Astrocyte of the cerebellum (primary cell): ENCODE results near the gene MYO1D.

Experiments
- DNase-seq: peaks from one replicate; pipeline ENCODE4 v3.0.0-alpha.2; 2011; ENCODE audit warnings: low read depth
- H3K4me3 ChIP-seq: 2 replicates; pipeline ENCODE4 v1.5.1; 2011; ENCODE audit warnings: mild to moderate bottlenecking, low read depth, low read length, moderate library complexity
- in situ Hi-C: cut with HindIII; loops from 2 replicates; pipeline ENCODE4 v1.10.0; 2017; ENCODE audit warnings: low sequenced_read_pairs
- TF ChIP-seq, protein P1 (sequence below): IDR thresholded peaks from 2 replicates; pipeline ENCODE4 v1.5.1; 2012; ENCODE audit warnings: low read length, low read depth, moderate library complexity, mild to moderate bottlenecking; ENCODE audit errors: missing control alignments

The MYO1D gene

DNA sequence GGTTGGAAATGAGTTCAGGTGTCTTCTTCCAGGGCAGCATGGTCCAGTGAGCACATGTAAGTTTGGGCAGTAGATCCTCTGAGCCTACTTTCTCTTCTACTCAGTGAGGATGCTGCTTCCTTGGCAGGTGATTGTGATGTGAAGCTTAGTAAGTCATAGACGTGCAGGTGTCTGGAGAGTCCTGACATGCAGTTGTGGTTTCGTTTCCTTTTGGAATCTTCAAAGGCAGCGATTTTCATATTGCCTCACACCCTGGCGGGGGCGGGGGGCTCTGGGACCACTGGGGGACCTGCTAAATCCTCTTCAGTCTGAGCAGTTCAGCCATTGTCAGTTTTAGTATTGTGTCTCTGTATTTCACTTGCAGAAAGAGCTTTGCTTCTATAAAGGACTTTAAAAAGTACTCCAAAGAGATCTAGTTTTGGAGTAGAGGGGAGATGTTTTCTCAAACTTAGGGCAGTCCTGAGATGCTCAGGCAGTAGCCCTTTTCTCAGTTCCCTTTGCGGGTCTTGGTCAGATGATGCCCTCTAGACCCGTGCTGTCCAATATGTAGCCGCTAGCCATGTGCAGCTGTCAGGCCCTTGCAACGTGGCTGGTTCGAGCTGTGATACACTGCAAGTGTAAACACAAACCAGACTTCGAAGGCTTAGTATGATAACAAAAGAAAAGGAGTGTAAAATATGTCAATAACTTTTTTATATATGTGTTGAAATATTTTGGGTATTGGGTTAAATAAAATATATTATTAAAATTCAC, 394.2 kb downstream of the MYO1D start:
- in situ Hi-C loops: no loop called here
- H3K4me3 ChIP-seq: no peak overlapping the region
- TF ChIP-seq, protein P1, sequence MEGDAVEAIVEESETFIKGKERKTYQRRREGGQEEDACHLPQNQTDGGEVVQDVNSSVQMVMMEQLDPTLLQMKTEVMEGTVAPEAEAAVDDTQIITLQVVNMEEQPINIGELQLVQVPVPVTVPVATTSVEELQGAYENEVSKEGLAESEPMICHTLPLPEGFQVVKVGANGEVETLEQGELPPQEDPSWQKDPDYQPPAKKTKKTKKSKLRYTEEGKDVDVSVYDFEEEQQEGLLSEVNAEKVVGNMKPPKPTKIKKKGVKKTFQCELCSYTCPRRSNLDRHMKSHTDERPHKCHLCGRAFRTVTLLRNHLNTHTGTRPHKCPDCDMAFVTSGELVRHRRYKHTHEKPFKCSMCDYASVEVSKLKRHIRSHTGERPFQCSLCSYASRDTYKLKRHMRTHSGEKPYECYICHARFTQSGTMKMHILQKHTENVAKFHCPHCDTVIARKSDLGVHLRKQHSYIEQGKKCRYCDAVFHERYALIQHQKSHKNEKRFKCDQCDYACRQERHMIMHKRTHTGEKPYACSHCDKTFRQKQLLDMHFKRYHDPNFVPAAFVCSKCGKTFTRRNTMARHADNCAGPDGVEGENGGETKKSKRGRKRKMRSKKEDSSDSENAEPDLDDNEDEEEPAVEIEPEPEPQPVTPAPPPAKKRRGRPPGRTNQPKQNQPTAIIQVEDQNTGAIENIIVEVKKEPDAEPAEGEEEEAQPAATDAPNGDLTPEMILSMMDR: no peak
- DNase-seq: no peak

DNA sequence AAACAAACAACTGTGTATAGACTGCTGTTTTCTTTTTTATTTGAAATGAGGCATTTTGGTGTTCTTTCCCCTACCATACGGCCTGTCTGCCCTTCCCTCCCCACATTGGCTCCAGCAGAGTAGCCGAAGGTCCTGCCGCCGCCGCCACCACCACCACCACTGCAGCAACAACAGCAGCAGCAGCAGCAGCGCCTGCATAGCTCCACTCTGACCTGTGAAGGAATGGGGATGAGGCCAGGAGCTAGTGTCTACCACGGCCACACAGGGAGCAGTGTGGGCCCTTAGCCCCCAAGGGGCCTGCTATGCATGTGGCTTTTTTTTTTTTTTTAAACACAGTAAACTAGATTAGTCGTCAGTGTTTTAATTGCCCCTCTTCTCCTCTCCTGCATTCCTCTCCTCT, 395.7 kb downstream of the MYO1D start:
- in situ Hi-C loops: no loop called here
- no peak overlapping the region for H3K4me3 ChIP-seq
- DNase-seq: no peak
- TF ChIP-seq, protein P1: no peak

DNA sequence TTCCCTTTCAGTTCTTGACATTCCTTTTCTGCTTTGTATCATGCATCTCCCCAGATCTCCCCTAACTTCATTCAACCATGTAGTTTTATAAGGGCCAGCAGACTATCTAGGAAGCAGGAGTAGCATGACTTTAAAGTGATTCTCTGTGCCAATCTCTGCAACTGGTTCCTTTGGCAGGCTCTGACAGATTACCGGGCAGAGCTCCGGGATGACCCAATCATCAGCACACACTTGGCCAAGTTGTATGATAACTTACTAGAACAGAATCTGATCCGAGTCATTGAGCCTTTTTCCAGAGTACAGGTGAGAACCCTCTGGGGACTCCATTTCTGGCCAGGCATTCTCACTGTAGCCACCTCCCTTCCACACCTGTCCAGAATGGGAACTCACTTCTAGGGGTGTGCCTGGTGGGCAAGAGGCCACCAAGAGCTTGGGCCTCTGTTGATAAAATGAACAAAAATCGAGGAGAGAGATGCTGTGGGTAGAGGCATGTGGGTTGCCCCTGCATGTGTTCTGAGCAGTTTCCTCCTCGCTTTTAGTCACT, 397.8 kb downstream of the MYO1D start:
- TF ChIP-seq, protein P1: no peak
- in situ Hi-C loops: no loop called here
- no peak for DNase-seq
- H3K4me3 ChIP-seq: no peak overlapping the region

DNA sequence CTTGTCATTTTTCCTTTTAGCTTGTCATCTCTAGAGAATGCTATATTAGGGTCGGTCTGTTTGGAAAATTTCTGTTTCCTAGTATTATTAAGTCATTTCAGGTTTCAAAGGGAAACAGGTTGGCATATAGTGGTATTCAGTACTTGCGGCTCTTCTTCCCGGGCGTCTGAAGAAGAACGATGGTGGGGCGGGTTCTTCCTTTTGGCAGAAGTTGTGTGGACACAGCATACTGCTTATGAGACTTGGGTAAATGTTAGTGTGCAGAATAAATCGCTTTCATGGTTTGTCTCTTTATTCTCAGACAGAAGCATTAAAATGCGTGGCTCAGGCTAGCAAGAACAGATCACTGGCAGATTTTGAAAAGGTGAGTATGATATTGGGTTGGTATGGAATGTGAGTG, 399.7 kb downstream of the MYO1D start:
- TF ChIP-seq, protein P1: no peak
- in situ Hi-C loops: no loop called here
- no peak for DNase-seq
- H3K4me3 ChIP-seq: no peak overlapping the region

DNA sequence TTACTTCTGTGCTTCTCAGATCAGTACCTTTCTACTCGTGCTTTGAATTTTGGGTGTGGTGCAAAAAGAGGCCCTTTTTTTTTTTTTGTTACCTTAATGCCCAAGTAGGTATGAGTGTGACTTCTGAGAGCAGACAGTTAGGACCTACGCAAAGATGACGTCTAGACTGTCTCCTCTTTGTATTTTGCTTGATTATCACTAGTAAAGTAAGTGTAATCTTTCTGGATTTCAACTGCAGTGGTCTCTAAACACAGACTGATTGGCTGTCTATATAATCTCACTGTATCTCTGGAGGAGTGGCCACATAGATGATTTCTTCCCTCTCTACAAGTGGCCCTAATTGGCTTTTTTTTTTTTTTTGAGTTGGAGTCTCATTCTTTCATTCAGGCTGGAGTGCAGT, 401.7 kb downstream of the MYO1D start:
- TF ChIP-seq, protein P1: no peak
- DNase-seq: no peak
- no peak overlapping the region for H3K4me3 ChIP-seq
- in situ Hi-C loops: no loop called here

DNA sequence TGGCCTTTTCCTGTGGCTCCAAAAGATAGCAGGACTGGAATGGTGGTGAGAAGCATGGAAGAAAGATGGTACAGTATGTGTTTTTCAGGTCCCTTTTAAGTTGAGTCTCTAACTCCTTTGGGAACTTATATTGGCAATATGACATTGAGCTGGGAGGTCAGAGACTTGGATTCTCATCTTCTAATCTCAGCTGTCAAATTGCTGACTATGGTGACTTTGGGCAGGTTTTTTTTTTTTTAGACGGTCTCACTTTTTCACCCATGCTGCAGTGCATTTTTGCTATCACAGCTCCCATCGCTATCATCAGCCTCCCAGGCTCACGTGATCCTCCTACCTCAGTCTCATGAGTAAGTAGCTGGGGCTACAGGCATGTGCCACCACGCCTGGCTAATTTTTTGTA, 405.3 kb downstream of the MYO1D start:
- DNase-seq: no peak
- in situ Hi-C loops: loop anchor here (25.0 kb wide), 1 partner anchor 291 kb away; no protein-coding TSS in a partner anchor
- TF ChIP-seq, protein P1: no peak
- no peak overlapping the region for H3K4me3 ChIP-seq
